Measurements from ENCODE around the gene GTPBP6. TPM values are rescaled to one million over a fixed set of nuclear protein-coding genes. Genes with fewer than 3 reads are reported as not detected.

The GTPBP6 gene
- total RNA-seq, 2 experiments from 2014 or later: 60.0 to 62.4 TPM

GRCh38 chrX:349196-349595 is 30.6 kb upstream of the GTPBP6 start:
- no peaks in the 10 kb centered on the region for H3K4me1 Mint-ChIP-seq (ENCODE audit: low read depth)
- no peak for DNase-seq
- intact Hi-C loops (cut with micrococcal nuclease): no loop called here
- H3K4me3 Mint-ChIP-seq: no peak overlapping the region
- no peak overlapping the region for H3K27ac Mint-ChIP-seq
- H3K27me3 Mint-ChIP-seq: no peaks in the 10 kb centered on the region
- H3K9me3 Mint-ChIP-seq: no peaks in the 10 kb centered on the region
- POLR2A ChIA-PET: no interaction called here
- H3K36me3 Mint-ChIP-seq: peaks cover 5% of the 10 kb centered on the region
- CTCF ChIA-PET: no interaction called here

GRCh38 chrX:348461-349117 is 30.0 kb upstream of the GTPBP6 start:
- intact Hi-C loops (cut with micrococcal nuclease): no loop called here
- no peaks in the 10 kb centered on the region for H3K4me1 Mint-ChIP-seq (ENCODE audit: low read depth)
- peaks cover 5% of the 10 kb centered on the region for H3K36me3 Mint-ChIP-seq
- H3K27me3 Mint-ChIP-seq: no peaks in the 10 kb centered on the region
- no peak overlapping the region for H3K27ac Mint-ChIP-seq
- H3K9me3 Mint-ChIP-seq: no peaks in the 10 kb centered on the region
- POLR2A ChIA-PET: no interaction called here
- H3K4me3 Mint-ChIP-seq: no peak overlapping the region
- no peak for DNase-seq
- CTCF ChIA-PET: no interaction called here

DNA sequence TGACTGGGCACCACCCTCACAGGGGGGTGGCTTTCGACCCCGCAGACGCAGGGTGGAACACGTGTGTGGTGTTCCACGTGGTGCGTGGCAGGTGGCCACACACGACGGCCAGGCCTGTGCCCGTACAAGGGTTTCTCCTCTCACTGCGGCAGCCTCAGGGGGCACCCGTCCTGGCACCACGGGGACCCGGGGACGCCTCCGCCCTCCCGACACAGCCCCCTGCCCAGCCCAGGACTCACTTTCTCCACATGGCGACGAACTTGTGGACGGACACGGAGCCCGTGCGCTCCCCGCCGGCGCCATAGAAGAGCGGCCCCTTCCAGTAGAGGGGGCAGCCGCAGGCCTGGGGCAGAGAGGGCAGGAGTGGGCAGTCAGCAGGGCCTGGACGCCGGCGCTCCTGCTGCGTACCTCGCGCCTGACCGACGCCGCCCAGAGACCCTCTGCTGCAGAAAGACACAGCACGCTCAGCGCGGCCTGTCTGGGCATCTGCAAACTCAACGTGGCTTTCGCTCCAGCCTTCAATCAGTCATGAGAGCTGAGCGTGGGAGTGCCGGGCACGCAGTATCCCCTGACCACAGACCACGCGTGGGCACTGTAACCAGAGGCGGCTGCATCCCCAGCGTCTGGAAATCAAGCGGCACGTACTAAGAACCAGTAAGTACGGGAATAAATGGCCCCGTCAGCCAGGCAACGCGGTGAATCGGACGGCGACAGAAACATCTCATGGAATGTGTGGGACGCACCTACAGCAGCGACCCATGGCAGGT is 28.9 kb upstream of the GTPBP6 start:
- ChIA-PET POLR2A (no interaction called here), CTCF (no interaction called here)
- H3K9me3 Mint-ChIP-seq: no peaks in the 10 kb centered on the region
- no peak overlapping the region for H3K27ac Mint-ChIP-seq
- peaks cover 2% of the 10 kb centered on the region for H3K36me3 Mint-ChIP-seq
- H3K4me3 Mint-ChIP-seq: no peak overlapping the region
- intact Hi-C loops (cut with micrococcal nuclease): no loop called here
- no peaks in the 10 kb centered on the region for H3K27me3 Mint-ChIP-seq
- DNase-seq: no peak
- H3K4me1 Mint-ChIP-seq (ENCODE audit: low read depth): no peaks in the 10 kb centered on the region

DNA sequence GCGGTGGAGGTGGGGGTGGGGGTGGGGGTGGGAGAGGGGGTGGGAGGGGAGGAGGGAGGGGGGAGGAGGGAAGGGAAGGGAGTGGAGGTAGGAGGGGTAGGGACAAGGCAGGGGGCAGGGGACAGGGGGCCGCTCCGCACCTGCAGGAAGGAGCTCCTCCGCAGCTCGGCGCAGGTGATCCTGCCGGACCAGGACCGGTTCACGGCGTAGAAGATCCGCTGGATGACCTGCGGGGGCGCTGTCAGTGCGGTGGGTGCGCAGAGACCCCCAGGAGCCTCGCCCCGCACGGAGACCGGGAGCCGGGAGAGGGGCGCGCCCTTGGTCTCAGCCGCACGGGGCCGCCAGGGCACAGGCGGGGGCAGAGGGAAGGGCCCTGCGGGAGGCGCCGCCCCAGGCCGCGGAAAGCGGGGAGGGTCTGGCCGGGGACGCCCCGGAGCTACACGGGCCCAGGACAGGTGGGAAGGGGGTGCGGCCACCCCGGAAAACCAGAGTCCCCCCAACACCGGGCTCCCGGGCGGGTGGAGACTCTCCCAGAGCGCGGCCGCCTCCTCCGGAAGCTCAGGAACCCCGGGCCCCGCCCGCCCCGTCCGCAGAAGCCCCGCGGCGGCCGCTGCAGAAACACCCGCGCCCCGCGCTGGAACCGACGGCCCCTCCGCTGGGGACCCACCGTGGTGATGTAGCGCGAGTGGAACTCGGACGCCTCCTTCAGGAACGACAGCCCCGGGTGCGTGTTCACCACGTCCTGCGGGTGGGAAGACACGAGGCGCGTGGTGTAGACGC is 27.6 kb upstream of the GTPBP6 start:
- intact Hi-C loops (cut with micrococcal nuclease): no loop called here
- Mint-ChIP-seq H3K9me3 (no peaks in the 10 kb centered on the region), H3K4me3 (no peak overlapping the region), H3K36me3 (peaks cover 3% of the 10 kb centered on the region), H3K27ac (no peak overlapping the region), H3K27me3 (no peaks in the 10 kb centered on the region), H3K4me1 (ENCODE audit: low read depth) (no peaks in the 10 kb centered on the region)
- POLR2A ChIA-PET: no interaction called here
- CTCF ChIA-PET: no interaction called here
- DNase-seq: no peak

DNA sequence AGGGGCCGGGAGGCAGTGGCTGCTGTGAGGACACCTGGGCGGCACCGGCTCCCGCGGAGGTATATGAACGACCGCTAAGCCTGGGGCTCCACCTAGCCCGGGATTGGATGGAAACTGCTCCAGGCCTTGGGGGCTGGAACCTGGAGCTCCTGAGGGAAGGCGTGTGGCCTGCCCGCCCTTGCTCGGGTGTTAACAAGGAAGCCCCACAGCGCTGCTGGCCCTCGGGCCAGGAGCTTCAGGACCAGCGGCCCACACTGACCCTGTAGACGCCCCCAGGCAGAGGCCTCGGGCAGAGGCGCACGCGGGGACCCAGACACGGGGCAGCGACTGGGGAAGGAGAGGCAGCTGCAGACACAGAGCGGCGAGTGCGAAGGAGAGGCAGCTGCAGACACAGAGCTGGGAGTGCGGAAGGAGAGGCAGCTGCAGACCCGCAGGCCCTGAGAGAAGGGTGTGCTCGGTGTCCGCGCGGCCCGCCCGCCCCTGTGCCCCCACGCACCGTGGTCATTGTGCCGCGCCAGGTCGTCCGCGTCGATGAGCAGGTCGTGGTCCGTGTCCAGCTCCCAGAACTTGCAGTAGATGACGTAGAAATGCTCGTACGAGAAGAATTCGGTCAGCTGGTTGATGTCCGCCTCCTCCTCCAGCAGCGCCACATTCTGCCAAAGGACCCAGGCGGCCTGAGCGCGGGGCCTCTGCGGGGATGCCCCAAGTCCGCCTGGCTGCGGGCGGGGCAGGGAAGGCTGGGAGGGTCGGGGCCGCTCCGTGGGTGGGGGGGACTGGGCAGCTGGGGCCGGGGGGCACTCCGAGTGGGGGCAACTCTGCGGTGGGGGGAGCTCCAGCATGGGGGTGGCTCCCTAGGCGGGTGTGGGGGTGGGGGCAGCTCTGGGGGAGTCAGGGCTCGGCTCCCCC is 26.7 kb upstream of the GTPBP6 start:
- POLR2A ChIA-PET: no interaction called here
- CTCF ChIA-PET: no interaction called here
- no peaks in the 10 kb centered on the region for H3K9me3 Mint-ChIP-seq

DNA sequence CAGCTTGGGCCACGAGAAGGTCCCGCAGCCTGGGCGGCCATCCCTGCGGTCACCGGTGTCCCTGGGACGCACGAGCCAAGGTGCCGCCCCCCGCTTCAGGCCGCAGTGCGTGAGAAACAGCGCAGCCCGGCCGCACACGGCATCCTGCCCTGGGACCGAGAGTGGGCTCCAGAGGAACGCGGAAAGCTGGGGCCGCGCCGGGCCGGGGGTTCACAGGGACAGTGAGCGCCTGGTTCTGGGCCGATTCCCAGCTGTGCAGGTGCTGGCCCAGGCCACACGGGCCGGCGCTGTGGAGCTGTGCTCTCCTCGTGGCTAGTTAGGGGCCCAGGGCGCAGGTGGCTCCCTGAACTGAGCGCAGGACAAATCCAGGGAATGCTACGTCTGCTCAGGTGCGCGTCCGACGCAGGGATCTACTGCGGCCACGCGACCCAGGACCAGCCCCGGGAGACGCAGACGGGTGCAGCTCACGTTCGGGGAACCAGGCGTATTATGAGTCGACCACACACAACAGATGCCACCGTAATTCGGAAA is 25.8 kb upstream of the GTPBP6 start:
- DNase-seq: no peak
- no peaks in the 10 kb centered on the region for H3K4me1 Mint-ChIP-seq (ENCODE audit: low read depth)
- H3K4me3 Mint-ChIP-seq: no peak overlapping the region
- H3K9me3 Mint-ChIP-seq: no peaks in the 10 kb centered on the region
- H3K36me3 Mint-ChIP-seq: peaks cover 3% of the 10 kb centered on the region
- no peaks in the 10 kb centered on the region for H3K27me3 Mint-ChIP-seq
- no peak overlapping the region for H3K27ac Mint-ChIP-seq
- CTCF ChIA-PET: no interaction called here
- POLR2A ChIA-PET: no interaction called here
- intact Hi-C loops (cut with micrococcal nuclease): no loop called here

More for the DNA sequence above, 26.7 kb upstream of the GTPBP6 start:
- Mint-ChIP-seq H3K36me3 (peaks cover 3% of the 10 kb centered on the region), H3K27ac (no peak overlapping the region), H3K4me1 (ENCODE audit: low read depth) (no peaks in the 10 kb centered on the region), H3K4me3 (no peak overlapping the region), H3K27me3 (no peaks in the 10 kb centered on the region)
- no peak for DNase-seq
- intact Hi-C loops (cut with micrococcal nuclease): no loop called here

DNA sequence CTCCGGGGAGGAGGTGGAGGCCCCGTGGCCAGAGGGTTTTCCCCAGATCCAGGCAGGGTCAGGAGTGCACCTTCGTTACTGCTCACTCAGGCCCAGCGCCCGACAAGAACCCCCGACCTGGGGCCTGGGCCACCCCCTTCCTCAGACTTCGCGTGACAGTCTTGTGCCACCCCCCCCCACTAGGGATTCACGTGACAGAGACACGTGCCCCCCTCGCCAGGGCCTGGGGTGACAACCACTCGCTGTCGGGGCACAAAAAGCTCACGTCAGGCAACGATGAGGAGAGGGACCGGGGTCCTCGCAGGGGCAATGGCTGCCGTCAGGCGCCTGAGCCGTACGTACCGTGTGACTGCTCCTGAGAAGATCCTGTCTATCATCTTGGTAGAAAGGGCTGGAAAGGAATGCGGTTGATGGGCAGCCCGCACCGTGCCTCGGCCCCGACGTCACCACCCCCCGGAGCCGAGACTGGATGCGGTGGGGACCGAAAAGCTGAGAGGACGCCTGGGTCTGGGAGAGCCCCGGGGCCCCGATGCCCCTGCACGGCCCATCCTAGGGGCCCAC is 23.0 kb upstream of the GTPBP6 start:
- intact Hi-C loops (cut with micrococcal nuclease): no loop called here
- no peaks in the 10 kb centered on the region for H3K4me1 Mint-ChIP-seq (ENCODE audit: low read depth)
- no peaks in the 10 kb centered on the region for H3K27me3 Mint-ChIP-seq
- ChIA-PET POLR2A (no interaction called here), CTCF (no interaction called here)
- peaks cover 15% of the 10 kb centered on the region for H3K36me3 Mint-ChIP-seq
- H3K27ac Mint-ChIP-seq: no peak overlapping the region
- DNase-seq: no peak
- H3K9me3 Mint-ChIP-seq: no peaks in the 10 kb centered on the region
- no peak overlapping the region for H3K4me3 Mint-ChIP-seq

DNA sequence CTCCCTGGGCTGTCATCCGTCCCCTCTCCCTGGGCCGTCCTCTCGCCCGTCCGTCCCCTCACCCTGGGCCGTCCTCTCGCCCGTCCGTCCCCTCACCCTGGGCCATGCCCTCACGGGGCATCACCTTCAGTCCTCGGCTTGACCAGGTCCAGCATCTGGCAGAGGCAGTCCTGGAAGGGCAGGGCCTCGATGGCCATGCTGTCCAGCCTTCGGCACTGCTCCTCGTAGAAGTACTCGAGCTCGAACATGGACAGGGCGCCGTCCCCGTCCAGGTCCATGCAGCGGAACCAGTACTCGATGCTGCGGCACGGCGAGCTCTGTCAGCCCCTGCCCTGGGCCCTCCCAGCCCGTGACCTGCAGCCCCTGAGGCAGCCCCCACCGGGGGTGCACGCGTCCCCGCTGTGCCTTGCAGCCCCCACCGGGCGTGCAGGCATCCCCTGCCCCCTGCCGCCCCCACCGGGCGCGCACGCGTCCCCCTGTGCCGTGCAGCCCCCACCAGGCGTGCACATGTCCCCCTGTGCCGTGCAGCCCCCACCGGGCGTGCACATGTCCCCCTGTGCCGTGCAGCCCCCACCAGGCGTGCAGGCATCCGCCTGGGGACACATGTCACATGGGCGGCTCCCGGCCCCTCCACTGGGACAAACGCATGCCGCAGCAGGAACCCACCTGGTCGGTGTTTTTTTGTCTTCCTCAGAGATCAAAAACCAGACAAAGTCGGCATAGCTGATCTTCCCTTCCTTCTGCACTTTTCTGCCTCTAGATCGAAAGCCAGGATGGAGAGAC is 22.2 kb upstream of the GTPBP6 start:
- Mint-ChIP-seq H3K27ac (no peak overlapping the region), H3K9me3 (no peaks in the 10 kb centered on the region), H3K27me3 (no peaks in the 10 kb centered on the region), H3K4me1 (ENCODE audit: low read depth) (no peaks in the 10 kb centered on the region), H3K36me3 (peaks cover 21% of the 10 kb centered on the region), H3K4me3 (no peak overlapping the region)
- CTCF ChIA-PET: no interaction called here
- POLR2A ChIA-PET: no interaction called here
- intact Hi-C loops (cut with micrococcal nuclease): no loop called here
- DNase-seq: no peak

GRCh38 chrX:340121-340520 is 21.5 kb upstream of the GTPBP6 start:
- no peak overlapping the region for H3K4me3 Mint-ChIP-seq
- POLR2A ChIA-PET: no interaction called here
- no peak overlapping the region for H3K27ac Mint-ChIP-seq
- H3K36me3 Mint-ChIP-seq: peaks cover 21% of the 10 kb centered on the region
- CTCF ChIA-PET: no interaction called here
- H3K4me1 Mint-ChIP-seq (ENCODE audit: low read depth): no peaks in the 10 kb centered on the region
- H3K27me3 Mint-ChIP-seq: no peaks in the 10 kb centered on the region
- DNase-seq: no peak
- intact Hi-C loops (cut with micrococcal nuclease): no loop called here
- H3K9me3 Mint-ChIP-seq: no peaks in the 10 kb centered on the region

DNA sequence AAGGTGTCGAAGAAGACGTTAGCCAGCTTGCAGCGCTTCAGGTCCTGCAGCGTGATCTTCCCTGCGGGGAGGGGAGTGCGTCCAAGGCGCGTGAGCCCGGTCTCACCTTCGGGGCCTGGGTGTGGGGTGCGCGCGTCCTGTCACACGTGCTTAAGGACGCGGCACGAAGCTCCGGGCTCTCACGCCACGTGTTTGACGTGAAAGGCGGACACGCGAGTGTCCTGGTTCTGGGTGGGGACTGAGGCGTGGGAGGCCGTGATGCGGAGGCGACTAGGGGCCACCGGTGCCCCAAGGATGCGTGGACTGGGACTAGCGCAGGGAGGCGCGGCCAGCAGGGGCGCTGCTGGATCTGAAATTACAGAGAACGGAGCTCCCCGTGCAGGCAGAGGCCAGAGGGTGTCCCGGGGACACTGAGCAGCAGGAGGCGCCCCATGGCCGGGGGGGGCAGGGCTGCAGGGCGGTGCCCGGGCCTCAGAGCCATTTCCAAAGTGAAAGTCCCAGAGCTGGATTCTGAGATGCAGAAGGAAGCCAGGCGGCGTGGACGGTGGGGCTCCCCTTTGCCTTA is 20.3 kb upstream of the GTPBP6 start:
- no peaks in the 10 kb centered on the region for H3K9me3 Mint-ChIP-seq
- peaks cover 21% of the 10 kb centered on the region for H3K36me3 Mint-ChIP-seq
- DNase-seq: no peak
- CTCF ChIA-PET: no interaction called here
- no peak overlapping the region for H3K27ac Mint-ChIP-seq
- H3K4me1 Mint-ChIP-seq (ENCODE audit: low read depth): no peaks in the 10 kb centered on the region
- intact Hi-C loops (cut with micrococcal nuclease): no loop called here
- H3K27me3 Mint-ChIP-seq: no peaks in the 10 kb centered on the region
- no peak overlapping the region for H3K4me3 Mint-ChIP-seq
- POLR2A ChIA-PET: no interaction called here

DNA sequence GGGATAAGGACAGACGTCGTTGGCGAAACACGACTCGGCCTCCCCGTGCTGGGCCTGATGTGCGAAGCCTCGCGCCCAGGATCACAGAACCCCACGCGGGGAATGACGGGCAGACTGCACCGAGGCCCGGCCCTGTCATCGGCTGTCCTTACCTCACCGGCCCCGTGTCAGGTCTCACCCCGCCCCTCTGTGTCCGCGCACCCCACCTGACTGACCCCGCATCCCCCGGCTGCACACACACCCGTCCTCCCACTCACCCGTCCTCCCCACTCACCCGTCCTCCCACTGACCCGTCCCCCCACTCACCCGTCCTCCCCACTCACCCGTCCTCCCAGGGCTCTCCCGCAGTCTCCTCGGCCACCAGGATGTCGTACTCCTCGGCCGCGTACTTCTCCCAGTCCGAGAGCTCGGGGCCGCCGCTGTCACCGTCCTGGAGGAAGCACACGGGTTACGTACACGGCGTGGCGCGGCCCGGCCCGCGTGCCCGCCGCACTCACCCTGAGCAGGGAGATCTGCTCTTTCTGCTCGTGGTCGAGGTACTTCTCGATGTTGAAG is 19.8 kb upstream of the GTPBP6 start:
- DNase-seq: no peak
- Mint-ChIP-seq H3K27me3 (no peaks in the 10 kb centered on the region), H3K4me3 (no peak overlapping the region), H3K36me3 (peaks cover 22% of the 10 kb centered on the region), H3K27ac (no peak overlapping the region), H3K4me1 (ENCODE audit: low read depth) (no peaks in the 10 kb centered on the region), H3K9me3 (no peaks in the 10 kb centered on the region)
- POLR2A ChIA-PET: no interaction called here
- intact Hi-C loops (cut with micrococcal nuclease): no loop called here
- CTCF ChIA-PET: no interaction called here
